Hepatocyte (in vitro differentiated cells): Measurements from ENCODE around the gene OLA1. TPM values are rescaled to one million over a fixed set of nuclear protein-coding genes. Genes with fewer than 3 reads are reported as not detected.
A peak's percentile ranks its signal among the peaks of the same experiment; 100 is the strongest.

Experiments
- DNase-seq: peaks from one replicate; pipeline ENCODE4 v3.0.0-alpha.2; 2016; ENCODE audit warnings: low spot score
- H2AFZ ChIP-seq: fragments of 200-600 bp; sonication (generic); 2 replicates; pipeline ENCODE4 v1.6.0; 2016; ENCODE audit warnings: antibody characterized with exemption, mild to moderate bottlenecking
- H3K27ac ChIP-seq: fragments of 200-600 bp; sonication (generic); 2 replicates; pipeline ENCODE4 v1.5.1; 2016; ENCODE audit warnings: mild to moderate bottlenecking
- H3K27me3 ChIP-seq: fragments of 200-600 bp; sonication (generic); 2 replicates; pipeline ENCODE4 v1.6.1; 2016
- H3K36me3 ChIP-seq: fragments of 200-600 bp; sonication (generic); replicated peaks from 2 replicates; pipeline ENCODE4 v1.5.1; 2016; ENCODE audit warnings: low read depth; ENCODE audit not compliant: insufficient read depth
- H3K4me1 ChIP-seq: fragments of 200-600 bp; sonication (generic); 2 replicates; pipeline ENCODE4 v1.5.1; 2016; ENCODE audit warnings: mild to moderate bottlenecking, moderate library complexity; ENCODE audit not compliant: insufficient read depth
- H3K4me2 ChIP-seq: fragments of 200-600 bp; sonication (generic); 2 replicates; pipeline ENCODE4 v1.6.0; 2016
- H3K4me3 ChIP-seq: fragments of 200-600 bp; sonication (generic); 2 replicates; pipeline ENCODE4 v1.5.1; 2016; ENCODE audit warnings: mild to moderate bottlenecking
- H3K79me2 ChIP-seq: fragments of 200-600 bp; sonication (generic); 2 replicates; pipeline ENCODE4 v1.6.0; 2017; ENCODE audit warnings: mild to moderate bottlenecking
- H3K9me2 ChIP-seq: fragments of 200-600 bp; sonication (generic); replicated peaks from 2 replicates; pipeline ENCODE4 v1.6.0; 2017; ENCODE audit warnings: mild to moderate bottlenecking; ENCODE audit not compliant: insufficient read depth
- H3K9me3 ChIP-seq: fragments of 200-600 bp; sonication (generic); 2 replicates; pipeline ENCODE4 v1.5.1; 2016; ENCODE audit warnings: low read depth, mild to moderate bottlenecking
- H4K20me1 ChIP-seq: fragments of 200-600 bp; sonication (generic); 2 replicates; pipeline ENCODE4 v1.6.0; 2016; ENCODE audit warnings: mild to moderate bottlenecking; ENCODE audit not compliant: insufficient read depth, poor library complexity, severe bottlenecking
- EZH2 ChIP-seq: fragments of 200-600 bp; sonication (generic); IDR thresholded peaks from 2 replicates; pipeline ENCODE4 v1.6.1; 2016; ENCODE audit warnings: antibody characterized with exemption, mild to moderate bottlenecking, borderline replicate concordance
- EZH2phosphoT487 ChIP-seq: fragments of 200-600 bp; sonication (generic); IDR thresholded peaks from one replicate; pipeline ENCODE4 v1.6.1; 2018; ENCODE audit warnings: antibody characterized with exemption, mild to moderate bottlenecking, low read depth, moderate library complexity; ENCODE audit not compliant: unreplicated experiment, severe bottlenecking
- WGBS: methylation state at CpG from one replicate; pipeline ENCODE4 v1.1.6; 2016; ENCODE audit warnings: low lambda C conversion rate; ENCODE audit errors: missing lambda C conversion rate; 5-methylcytosine and 5-hydroxymethylcytosine counted together
- polyA plus RNA-seq: library from polyadenylated mRNA; unstranded; fragments of >200 nt; fragmentation: Nextera tagmentation; extraction: Ambion mirVana; gene quantifications from 2 replicates; pipeline ENCODE4 v1.2.1, GENCODE V29; 2016
- total RNA-seq: library from RNA; depleted of rRNA; stranded (reverse); fragments of >200 nt; gene quantifications from 2 replicates; pipeline ENCODE4 v1.2.3, GENCODE V29; 2014
- TF ChIP-seq, protein P1 (sequence below): fragments of 200-600 bp; sonication (generic); IDR thresholded peaks from 2 replicates; pipeline ENCODE4 v1.5.1; 2016; ENCODE audit warnings: antibody characterized with exemption, mild to moderate bottlenecking; ENCODE audit not compliant: poor library complexity

Gene OLA1
- total and polyA plus RNA-seq, 2 experiments from 2014 or later, result 89.3 to 89.6 TPM

DNA sequence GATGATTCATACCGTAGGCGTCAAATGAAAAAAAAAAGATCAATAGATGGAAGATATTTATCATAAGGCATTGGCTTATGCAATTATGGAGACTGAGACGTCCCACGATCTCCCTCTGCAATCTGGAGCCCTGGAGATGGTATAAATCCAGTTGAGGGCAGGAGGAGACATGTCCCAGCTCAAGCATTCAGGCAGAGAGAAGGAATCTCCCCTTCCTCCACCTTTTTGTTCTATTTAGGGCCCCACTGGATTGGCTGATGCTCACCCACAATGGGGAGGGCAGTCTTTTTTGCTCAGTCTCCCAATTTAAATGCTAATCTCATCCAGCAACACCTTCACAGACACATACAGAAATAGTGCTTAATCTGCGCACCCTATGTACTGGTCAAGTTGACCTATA is 18.0 kb upstream of the OLA1 start:
- WGBS, result 87% methylated on average over 5 of the region's 5 CpGs
- Histone ChIP-seq H3K79me2 (no peaks in the 10 kb centered on the region), H4K20me1 (no peaks in the 10 kb centered on the region), H3K4me2 (no peak overlapping the region), H2AFZ (no peak overlapping the region), H3K9me2 (no peaks in the 10 kb centered on the region), H3K27me3 (no peaks in the 10 kb centered on the region), H3K4me3 (no peak overlapping the region), H3K4me1 (no peaks in the 10 kb centered on the region), H3K9me3 (no peaks in the 10 kb centered on the region), H3K36me3 (no peaks in the 10 kb centered on the region), H3K27ac (no peak overlapping the region)
- TF ChIP-seq, protein P1, sequence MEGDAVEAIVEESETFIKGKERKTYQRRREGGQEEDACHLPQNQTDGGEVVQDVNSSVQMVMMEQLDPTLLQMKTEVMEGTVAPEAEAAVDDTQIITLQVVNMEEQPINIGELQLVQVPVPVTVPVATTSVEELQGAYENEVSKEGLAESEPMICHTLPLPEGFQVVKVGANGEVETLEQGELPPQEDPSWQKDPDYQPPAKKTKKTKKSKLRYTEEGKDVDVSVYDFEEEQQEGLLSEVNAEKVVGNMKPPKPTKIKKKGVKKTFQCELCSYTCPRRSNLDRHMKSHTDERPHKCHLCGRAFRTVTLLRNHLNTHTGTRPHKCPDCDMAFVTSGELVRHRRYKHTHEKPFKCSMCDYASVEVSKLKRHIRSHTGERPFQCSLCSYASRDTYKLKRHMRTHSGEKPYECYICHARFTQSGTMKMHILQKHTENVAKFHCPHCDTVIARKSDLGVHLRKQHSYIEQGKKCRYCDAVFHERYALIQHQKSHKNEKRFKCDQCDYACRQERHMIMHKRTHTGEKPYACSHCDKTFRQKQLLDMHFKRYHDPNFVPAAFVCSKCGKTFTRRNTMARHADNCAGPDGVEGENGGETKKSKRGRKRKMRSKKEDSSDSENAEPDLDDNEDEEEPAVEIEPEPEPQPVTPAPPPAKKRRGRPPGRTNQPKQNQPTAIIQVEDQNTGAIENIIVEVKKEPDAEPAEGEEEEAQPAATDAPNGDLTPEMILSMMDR, result no peak
- no peak for TF ChIP-seq EZH2phosphoT487
- TF ChIP-seq EZH2, result no peak
- no peak for DNase-seq

- no peak overlapping the region for H3K27ac ChIP-seq
- no peaks in the 10 kb centered on the region for H3K9me3 ChIP-seq
- no peak overlapping the region for H3K4me3 ChIP-seq
- no peak overlapping the region for H2AFZ ChIP-seq
- peak; percentile 19 for DNase-seq
- no peaks in the 10 kb centered on the region for H3K4me1 ChIP-seq
- WGBS, result 83% methylated on average over 3 of the region's 3 CpGs
- TF ChIP-seq EZH2phosphoT487 (no peak), EZH2 (no peak)
- TF ChIP-seq, protein P1, result no peak
- no peaks in the 10 kb centered on the region for H3K9me2 ChIP-seq
- no peaks in the 10 kb centered on the region for H4K20me1 ChIP-seq
- no peaks in the 10 kb centered on the region for H3K79me2 ChIP-seq
- no peaks in the 10 kb centered on the region for H3K36me3 ChIP-seq
- H3K4me2 ChIP-seq, result no peak overlapping the region
- H3K27me3 ChIP-seq, result no peaks in the 10 kb centered on the region
Measured at GRCh38 chr2:174263997-174264396, 15.7 kb upstream of the OLA1 start.

DNA sequence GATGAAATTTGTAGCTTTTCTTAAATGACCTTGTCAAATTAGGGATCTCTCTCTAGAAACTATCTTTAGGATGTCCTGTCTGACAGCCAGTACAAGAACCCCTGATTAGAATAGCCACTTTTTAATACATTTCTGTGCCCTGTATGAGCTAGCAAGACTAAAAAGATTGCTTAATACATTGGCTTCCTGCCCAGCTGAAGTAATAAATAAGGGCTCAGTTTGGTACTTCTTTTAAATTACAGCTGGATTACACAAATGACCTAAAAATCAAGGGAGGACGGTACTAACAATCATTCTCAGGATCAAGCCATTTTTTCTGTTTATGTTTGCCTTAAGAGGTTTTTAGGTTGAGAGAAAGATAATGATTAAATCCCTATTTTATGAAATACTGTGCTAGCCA is 11.6 kb upstream of the OLA1 start:
- H4K20me1 ChIP-seq, result no peaks in the 10 kb centered on the region
- no peaks in the 10 kb centered on the region for H3K9me2 ChIP-seq
- no peaks in the 10 kb centered on the region for H3K79me2 ChIP-seq
- H3K36me3 ChIP-seq, result no peaks in the 10 kb centered on the region
- H3K4me1 ChIP-seq, result no peaks in the 10 kb centered on the region
- H3K27ac ChIP-seq, result no peak overlapping the region
- no peak for TF ChIP-seq EZH2
- TF ChIP-seq EZH2phosphoT487, result no peak
- TF ChIP-seq, protein P1, result no peak
- no peak overlapping the region for H3K4me3 ChIP-seq
- 33% methylated on average over 1 of the region's 1 CpG for WGBS
- H2AFZ ChIP-seq, result no peak overlapping the region
- DNase-seq, result peak; percentile 27
- H3K27me3 ChIP-seq, result no peaks in the 10 kb centered on the region
- no peaks in the 10 kb centered on the region for H3K9me3 ChIP-seq
- H3K4me2 ChIP-seq, result no peak overlapping the region

- 97% methylated on average over 6 of the region's 6 CpGs for WGBS
- TF ChIP-seq, protein P1, result no peak
- no peak for TF ChIP-seq EZH2phosphoT487
- TF ChIP-seq EZH2, result no peak
Measured at GRCh38 chr2:174254267-174254666, 5.9 kb upstream of the OLA1 start.

More at GRCh38 chr2:174254267-174254666, 5.9 kb upstream of the OLA1 start:
- H3K27ac ChIP-seq, result no peak overlapping the region
- H4K20me1 ChIP-seq, result no peaks in the 10 kb centered on the region
- H3K9me2 ChIP-seq, result no peaks in the 10 kb centered on the region
- no peak overlapping the region for H3K4me2 ChIP-seq
- no peaks in the 10 kb centered on the region for H3K27me3 ChIP-seq
- no peaks in the 10 kb centered on the region for H3K9me3 ChIP-seq
- no peak for DNase-seq
- H3K4me3 ChIP-seq, result no peak overlapping the region
- no peaks in the 10 kb centered on the region for H3K36me3 ChIP-seq
- no peak overlapping the region for H2AFZ ChIP-seq
- H3K4me1 ChIP-seq, result no peaks in the 10 kb centered on the region
- H3K79me2 ChIP-seq, result no peaks in the 10 kb centered on the region
